GM18499 (cell line): Measurements from ENCODE around the gene ERC2.
"Not testable (repeated sequence)": the region's sequence is repeated elsewhere in the genome, so short reads cannot be mapped to it uniquely, and the experiment has no call there.

Source experiments
- ATAC-seq: cut with Tn5 transposase; IDR thresholded peaks from one replicate; pipeline ENCODE4 v1.9.1; 2021; ENCODE audit warnings: moderate number of reproducible peaks; ENCODE audit not compliant: insufficient read depth, unreplicated experiment

Gene ERC2

GRCh38 chr3:55873523-55874254 is 594.6 kb downstream of the ERC2 start:
- ATAC-seq, result no peak

- ATAC-seq, result no peak
Observed at GRCh38 chr3:55870594-55870993, 597.7 kb downstream of the ERC2 start.

GRCh38 chr3:55868347-55868746 is 599.9 kb downstream of the ERC2 start:
- ATAC-seq, result no peak

DNA sequence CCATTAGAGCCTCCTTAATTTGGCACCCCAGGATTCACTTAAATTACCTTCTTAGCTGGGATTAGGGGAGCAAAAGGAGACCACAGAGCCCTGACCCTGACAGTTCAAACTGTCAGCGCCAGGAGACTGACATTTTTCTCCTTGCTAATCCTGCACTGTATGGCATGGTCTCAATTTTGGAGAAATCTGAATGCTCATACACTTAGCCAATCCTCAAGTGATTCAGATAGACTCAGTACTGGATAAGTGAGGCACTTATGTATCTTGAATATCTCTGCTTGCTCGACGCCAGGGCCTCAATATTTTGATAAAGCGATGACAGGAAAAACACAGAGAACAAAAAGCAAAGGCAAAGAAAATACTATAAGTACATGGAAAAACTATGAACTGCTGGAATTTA is 605.2 kb downstream of the ERC2 start:
- ATAC-seq, result no peak

DNA sequence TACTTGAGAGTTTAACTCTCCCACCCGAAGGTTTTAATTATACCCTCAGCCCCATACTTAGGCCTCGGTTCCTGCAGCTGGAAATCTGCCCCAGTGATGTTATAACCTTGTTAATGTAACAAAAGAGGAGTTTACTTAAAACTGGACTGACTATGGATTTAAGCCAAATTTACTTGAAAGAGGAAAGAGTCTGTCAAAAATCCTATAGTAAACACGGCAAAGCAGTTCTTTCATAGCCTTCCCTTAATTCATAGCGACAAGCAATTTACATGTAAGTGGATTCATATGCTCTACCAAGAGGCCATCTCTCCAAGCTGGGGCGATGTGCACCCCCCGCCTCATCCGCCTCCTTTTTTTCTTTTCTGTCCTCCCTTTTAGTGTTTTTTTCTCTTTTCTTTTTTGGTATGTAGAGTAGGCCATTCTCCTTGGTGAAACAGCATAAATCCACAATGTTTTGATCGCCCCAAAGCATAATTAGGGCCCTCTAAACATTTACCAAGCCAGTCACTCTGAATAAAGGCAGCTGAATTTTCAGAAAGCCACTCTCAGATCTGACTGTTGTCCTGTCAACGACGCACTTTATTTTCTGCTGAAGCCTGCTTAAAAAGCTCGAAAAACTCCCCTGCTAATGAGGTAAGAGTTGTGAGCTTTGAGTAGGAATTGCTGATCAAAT is 608.1 kb downstream of the ERC2 start:
- ATAC-seq, result no peak

GRCh38 chr3:55859305-55859704 is 609.0 kb downstream of the ERC2 start:
- ATAC-seq, result no peak

GRCh38 chr3:55858727-55859126 is 609.5 kb downstream of the ERC2 start:
- ATAC-seq, result no peak

GRCh38 chr3:55858302-55858701 is 610.0 kb downstream of the ERC2 start:
- no peak for ATAC-seq

DNA sequence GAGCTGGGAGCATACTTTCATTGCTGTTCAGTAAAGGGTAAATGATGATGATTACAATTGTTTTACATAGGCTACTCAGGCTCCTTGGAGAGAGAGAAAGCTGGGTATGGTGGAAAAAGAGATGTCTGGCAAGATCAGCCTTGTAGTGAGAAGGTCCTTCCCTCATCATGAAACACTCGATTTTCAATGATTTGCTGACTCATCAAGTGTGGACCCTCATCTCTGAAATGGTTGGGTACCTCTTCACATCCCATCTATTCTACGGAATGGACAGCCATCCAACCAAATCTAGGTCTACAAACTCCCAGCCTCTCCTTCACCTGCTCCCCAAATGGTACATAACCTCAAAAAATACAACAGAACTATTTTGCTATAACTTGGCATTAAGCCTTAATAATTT is 610.6 kb downstream of the ERC2 start:
- ATAC-seq, result no peak

DNA sequence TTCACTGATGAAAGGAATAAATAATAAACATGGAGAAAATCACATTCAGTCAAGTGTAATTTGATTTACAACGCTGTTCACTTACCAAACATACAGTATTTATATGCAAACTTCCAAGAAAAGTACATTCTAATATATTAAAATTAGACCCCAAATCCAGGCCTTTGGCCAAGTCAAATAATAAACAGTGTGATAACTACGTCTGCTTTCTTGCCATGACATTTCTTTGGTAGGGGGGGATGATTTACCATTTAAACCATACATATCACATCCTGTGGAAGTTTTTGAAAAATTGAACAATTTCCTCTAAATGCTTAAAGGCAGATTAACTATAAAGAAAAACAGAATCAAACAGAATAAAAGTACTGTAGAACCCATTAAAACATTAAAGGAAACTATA is 613.0 kb downstream of the ERC2 start:
- no peak for ATAC-seq

- ATAC-seq, result no peak
Observed at GRCh38 chr3:55854494-55854893, 613.8 kb downstream of the ERC2 start.

DNA sequence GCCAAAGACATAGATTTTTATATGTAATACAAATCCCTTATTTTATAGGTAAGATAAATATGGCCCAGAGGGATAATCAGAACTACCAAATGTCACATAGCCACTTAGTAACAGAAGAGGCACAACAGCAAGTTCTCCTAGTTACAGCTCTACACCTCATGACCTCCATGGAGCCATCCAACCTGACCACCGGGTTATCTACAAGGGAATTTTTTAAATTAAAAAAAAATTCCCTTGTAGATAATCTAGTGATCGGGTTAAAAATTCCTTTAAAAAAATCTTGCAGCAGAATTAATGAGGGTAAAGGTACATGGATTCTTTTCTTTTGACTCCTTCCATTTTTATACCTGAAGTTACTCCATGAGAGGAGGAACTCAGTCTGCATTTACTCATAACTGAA is 615.9 kb downstream of the ERC2 start:
- ATAC-seq, result no peak

GRCh38 chr3:55842204-55842603 is 626.1 kb downstream of the ERC2 start:
- ATAC-seq, result no peak

- ATAC-seq, result not testable (repeated sequence)
Observed at GRCh38 chr3:55831876-55832275, 636.4 kb downstream of the ERC2 start.

DNA sequence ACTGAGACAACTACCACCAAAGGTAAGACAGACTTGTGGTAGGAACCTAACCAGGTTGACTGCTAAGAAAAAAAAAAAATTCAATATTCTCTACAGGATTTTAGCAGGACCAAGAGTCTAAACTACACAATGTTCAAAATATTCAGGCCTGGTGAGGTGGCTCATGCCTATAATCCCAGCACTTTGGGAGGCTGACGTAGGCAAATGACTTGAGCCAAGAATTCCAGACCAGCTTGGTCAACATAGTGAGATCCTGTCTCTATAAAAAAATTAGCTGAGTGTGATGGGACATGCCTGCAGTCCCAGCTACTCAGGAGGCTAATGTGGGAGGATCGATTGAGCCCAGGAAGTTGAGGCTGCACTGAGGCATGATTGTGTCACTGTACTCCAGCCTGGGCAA is 639.6 kb downstream of the ERC2 start:
- no peak for ATAC-seq

DNA sequence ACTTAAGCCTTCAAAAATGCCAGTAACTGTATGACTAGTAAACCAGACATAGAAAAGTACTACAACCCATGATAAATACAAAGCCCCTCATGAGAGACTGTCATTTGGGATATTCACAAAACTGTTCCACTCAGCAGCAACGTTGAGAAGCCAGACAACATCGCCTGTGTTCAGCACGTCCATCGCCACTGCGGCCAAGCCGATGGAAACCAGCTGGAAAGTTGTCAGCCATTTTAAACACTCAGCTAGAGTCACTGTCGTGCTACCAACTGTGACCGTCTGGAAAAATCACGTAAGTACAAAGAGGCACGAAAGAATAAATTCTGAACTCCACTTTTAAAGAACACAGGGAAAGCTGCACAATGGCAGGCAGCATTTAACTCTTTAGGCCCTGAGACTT is 640.5 kb downstream of the ERC2 start:
- ATAC-seq, result no peak

- ATAC-seq, result no peak
Observed at GRCh38 chr3:55826731-55827496, 641.4 kb downstream of the ERC2 start.

GRCh38 chr3:55826097-55826496 is 642.2 kb downstream of the ERC2 start:
- no peak for ATAC-seq

DNA sequence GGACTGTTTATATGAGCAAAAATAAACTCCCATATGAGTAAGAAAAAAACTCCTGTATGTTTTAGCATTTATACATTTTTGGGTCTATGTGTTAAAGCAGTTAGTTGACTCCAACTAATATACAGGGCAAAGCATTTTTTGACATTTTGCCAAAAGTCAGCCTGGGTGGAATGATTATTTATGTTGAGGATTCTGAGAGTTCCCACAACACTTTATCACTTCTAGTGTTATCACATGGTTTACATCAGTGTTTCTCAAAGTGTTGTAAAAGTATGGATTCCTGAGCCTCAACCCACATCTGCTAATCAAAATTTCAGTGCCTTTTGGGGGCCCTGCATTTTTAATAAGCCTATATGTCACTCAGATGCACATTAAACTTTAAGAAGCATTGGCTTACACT is 643.9 kb downstream of the ERC2 start:
- ATAC-seq, result no peak

DNA sequence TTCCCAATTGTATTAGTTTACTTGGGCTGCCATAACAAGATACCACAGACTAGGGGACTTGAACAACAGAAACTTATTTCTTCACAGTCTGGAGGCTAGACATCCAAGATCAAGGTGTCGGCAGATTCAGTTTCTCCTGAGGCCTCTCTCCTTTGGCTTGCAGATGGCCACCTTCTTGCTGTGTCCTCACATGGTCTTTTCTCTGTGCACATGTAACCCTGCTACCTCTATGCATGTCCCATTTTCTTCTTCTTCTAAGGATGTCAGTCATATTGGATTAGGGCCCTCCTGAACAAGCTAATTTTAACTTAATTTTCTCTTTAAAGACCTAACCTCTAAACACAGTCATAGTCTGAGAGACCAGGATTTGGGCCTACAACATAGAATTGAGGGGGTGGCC is 644.4 kb downstream of the ERC2 start:
- no peak for ATAC-seq

DNA sequence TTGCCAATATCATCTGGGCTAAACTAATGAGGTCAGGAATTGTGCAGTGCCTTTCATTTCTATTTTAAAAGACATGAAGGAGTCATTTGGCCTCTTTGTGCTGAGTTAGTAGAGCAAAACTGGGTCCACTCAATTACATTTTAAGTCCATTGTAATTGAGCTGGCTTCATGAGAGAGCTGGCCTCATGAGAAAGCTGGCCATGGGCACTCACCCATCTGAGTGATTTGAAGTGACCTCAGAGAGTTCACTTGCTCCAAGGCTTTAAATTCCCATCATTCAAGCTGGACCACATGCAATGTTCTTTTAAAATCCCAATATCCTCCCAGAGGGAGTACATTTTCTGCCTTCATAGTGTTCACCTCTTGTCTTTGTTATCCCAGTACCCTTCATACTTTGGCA is 645.3 kb downstream of the ERC2 start:
- ATAC-seq, result no peak
